Activated CD8-positive, alpha-beta memory T cell treated with anti-CD3 and anti-CD28 coated beads for 24 hours (primary cell): ENCODE measurements around the gene RIN3.

Experiments
- DNase-seq: peaks from one replicate; pipeline ENCODE4 v3.0.0-alpha.2; 2020

Gene RIN3

GRCh38 chr14:92578511-92578910 lies 64.9 kb downstream of the RIN3 start:
- DNase-seq, result no peak

GRCh38 chr14:92579244-92579936 lies 65.8 kb downstream of the RIN3 start:
- DNase-seq, result no peak

- DNase-seq, result no peak
These were observed 67.6 kb downstream of the RIN3 start for GRCh38 chr14:92581206-92581605.

- no peak for DNase-seq
These were observed 68.5 kb downstream of the RIN3 start for GRCh38 chr14:92581966-92582566.

GRCh38 chr14:92582706-92583452 lies 69.3 kb downstream of the RIN3 start:
- no peak for DNase-seq

- no peak for DNase-seq
These were observed 70.6 kb downstream of the RIN3 start for GRCh38 chr14:92584220-92584619.

GRCh38 chr14:92584816-92585215 lies 71.2 kb downstream of the RIN3 start:
- DNase-seq, result no peak

GRCh38 chr14:92585981-92586937 lies 72.7 kb downstream of the RIN3 start:
- DNase-seq, result peak; percentile 78

- no peak for DNase-seq
These were observed 73.5 kb downstream of the RIN3 start for GRCh38 chr14:92586963-92587699.

- DNase-seq, result no peak
These were observed 74.1 kb downstream of the RIN3 start for GRCh38 chr14:92587700-92588085.

GRCh38 chr14:92589213-92589852 lies 75.8 kb downstream of the RIN3 start:
- no peak for DNase-seq

- no peak for DNase-seq
These were observed 76.6 kb downstream of the RIN3 start for GRCh38 chr14:92590176-92590575.

GRCh38 chr14:92590941-92591340 lies 77.4 kb downstream of the RIN3 start:
- no peak for DNase-seq

- no peak for DNase-seq
These were observed 77.8 kb downstream of the RIN3 start for GRCh38 chr14:92591346-92591745.

- DNase-seq, result peak; percentile 45
These were observed 81.7 kb downstream of the RIN3 start for GRCh38 chr14:92595267-92595666.

GRCh38 chr14:92596331-92596907 lies 82.8 kb downstream of the RIN3 start:
- DNase-seq, result peak; percentile 30

GRCh38 chr14:92597906-92598905 lies 84.6 kb downstream of the RIN3 start:
- DNase-seq, result peak; percentile 37

- no peak for DNase-seq
These were observed 86.2 kb downstream of the RIN3 start for GRCh38 chr14:92599811-92600210.

- DNase-seq, result peak; percentile 56
These were observed 86.9 kb downstream of the RIN3 start for GRCh38 chr14:92600318-92601053.
